ENCODE measurements around the gene PRKAG1. TPM values are rescaled to one million over a fixed set of nuclear protein-coding genes. Genes with fewer than 3 reads are reported as not detected.

PRKAG1 gene
- polyA plus RNA-seq, 3 donors: 35.9 to 58.9 (median 50.1) TPM

GRCh38 chr12:49015196-49015595, 3.4 kb downstream of the PRKAG1 start:
- Histone ChIP-seq H3K79me2 (ENCODE audit: insufficient read depth, low read length) (peaks cover 36% of the 10 kb centered on the region), H3K27ac (ENCODE audit: low read depth in 1 of 2, low read length in 2 of 2) (no peak overlapping the region), H3K27me3 (ENCODE audit: control insufficient read depth in 2 of 2, insufficient read depth in 2 of 2, low read length in 2 of 2) (no peaks in the 10 kb centered on the region), H4K20me1 (ENCODE audit: insufficient read depth, low read length) (peaks cover 18% of the 10 kb centered on the region), H3K4me1 (ENCODE audit: control insufficient read depth in 1 of 2, insufficient read depth in 2 of 2, low read length in 2 of 2) (peaks cover 20 to 22% of the 10 kb centered on the region in 2 donors), H3K4me2 (replicated peaks; ENCODE audit: extremely low read depth, low read length, poor library complexity, severe bottlenecking) (no peak overlapping the region), H2AFZ (ENCODE audit: insufficient read depth, low read depth, low read length, poor library complexity, severe bottlenecking) (no peak overlapping the region), H3K36me3 (replicated peaks in 1 of 2; ENCODE audit: control insufficient read depth in 1 of 2, insufficient read depth in 2 of 2, low read length in 2 of 2) (peaks cover 23 to 34% of the 10 kb centered on the region in 2 donors), H3K4me3 (replicated peaks in 1 of 3; ENCODE audit: low read depth in 2 of 3, low read length in 3 of 3) (no peak overlapping the region), H3K9ac (ENCODE audit: insufficient read depth, low read length, poor library complexity, severe bottlenecking) (no peak overlapping the region), H3K9me3 (replicated peaks in 1 of 2; ENCODE audit: control insufficient read depth in 1 of 2, insufficient read depth in 1 of 2, low read length in 2 of 2) (no peaks in the 10 kb centered on the region)
- peaks cover 0 to 2% (median 0%) of the 10 kb centered on the region in 7 donors for H3K9me3 Mint-ChIP-seq
- intact Hi-C loops (cut with micrococcal nuclease): loop anchor here (5.0 kb wide), 1 partner anchor 42 kb away; no protein-coding TSS in a partner anchor
- peaks cover 45 to 52% of the 10 kb centered on the region in 2 donors for H3K36me3 Mint-ChIP-seq
- H3K27me3 Mint-ChIP-seq (ENCODE audit: low read depth in 3 of 3): peaks cover 0 to 4% (median 0%) of the 10 kb centered on the region in 3 donors
- no peak overlapping the region for H3K27ac Mint-ChIP-seq
- H3K4me1 Mint-ChIP-seq: peaks cover 25% of the 10 kb centered on the region
- no peak for DNase-seq
- no peak for TF ChIP-seq CTCF (IDR thresholded peaks at IDR 0.05)
- no CpG with 5 or more reads among the region's 1 CpG for WGBS (ENCODE audit: insufficient coverage)
- no peak overlapping the region for H3K4me3 Mint-ChIP-seq

GRCh38 chr12:49014547-49014946, 4.0 kb downstream of the PRKAG1 start:
- peaks cover 27 to 40% of the 10 kb centered on the region in 2 donors for H3K36me3 ChIP-seq (replicated peaks in 1 of 2; ENCODE audit: control insufficient read depth in 1 of 2, insufficient read depth in 2 of 2, low read length in 2 of 2)
- H3K9ac ChIP-seq (ENCODE audit: insufficient read depth, low read length, poor library complexity, severe bottlenecking): no peak overlapping the region
- H3K4me3 ChIP-seq (replicated peaks in 1 of 3; ENCODE audit: low read depth in 2 of 3, low read length in 3 of 3): no peak overlapping the region
- H2AFZ ChIP-seq (ENCODE audit: insufficient read depth, low read depth, low read length, poor library complexity, severe bottlenecking): no peak overlapping the region
- peaks cover 18% of the 10 kb centered on the region for H4K20me1 ChIP-seq (ENCODE audit: insufficient read depth, low read length)
- no peak overlapping the region for H3K4me2 ChIP-seq (replicated peaks; ENCODE audit: extremely low read depth, low read length, poor library complexity, severe bottlenecking)
- TF ChIP-seq CTCF (IDR thresholded peaks at IDR 0.05): no peak
- no peak overlapping the region for H3K27ac ChIP-seq (ENCODE audit: low read depth in 1 of 2, low read length in 2 of 2)
- no peaks in the 10 kb centered on the region for H3K27me3 ChIP-seq (ENCODE audit: control insufficient read depth in 2 of 2, insufficient read depth in 2 of 2, low read length in 2 of 2)
- Mint-ChIP-seq H3K36me3 (peaks cover 50 to 58% of the 10 kb centered on the region in 2 donors), H3K4me1 (peaks cover 20% of the 10 kb centered on the region), H3K9me3 (peaks cover 0 to 2% (median 0%) of the 10 kb centered on the region in 7 donors), H3K4me3 (no peak overlapping the region), H3K27ac (peak overlapping the region in 2 of 7 donors; percentile 5 to 34), H3K27me3 (ENCODE audit: low read depth in 3 of 3) (peaks cover 0 to 2% (median 0%) of the 10 kb centered on the region in 3 donors)
- no peaks in the 10 kb centered on the region for H3K9me3 ChIP-seq (replicated peaks in 1 of 2; ENCODE audit: control insufficient read depth in 1 of 2, insufficient read depth in 1 of 2, low read length in 2 of 2)
- no peak for DNase-seq
- peaks cover 36% of the 10 kb centered on the region for H3K79me2 ChIP-seq (ENCODE audit: insufficient read depth, low read length)
- 78% methylated on average over 1 of the region's 1 CpG for WGBS (ENCODE audit: insufficient coverage)
- intact Hi-C loops (cut with micrococcal nuclease): no loop called here
- peaks cover 14 to 16% of the 10 kb centered on the region in 2 donors for H3K4me1 ChIP-seq (ENCODE audit: control insufficient read depth in 1 of 2, insufficient read depth in 2 of 2, low read length in 2 of 2)
